Smooth muscle cell of trachea (primary cell): ENCODE results near the gene DDX25. TPM values are rescaled to one million over a fixed set of nuclear protein-coding genes. Genes with fewer than 3 reads are reported as not detected.

ENCODE experiments used
- total RNA-seq: library from RNA; depleted of rRNA; stranded (reverse); fragments of >200 nt; gene quantifications from 2 replicates; pipeline ENCODE4 v1.2.1, GENCODE V29; 2014

Gene DDX25
- total RNA-seq = not detected in 2 replicates

DNA sequence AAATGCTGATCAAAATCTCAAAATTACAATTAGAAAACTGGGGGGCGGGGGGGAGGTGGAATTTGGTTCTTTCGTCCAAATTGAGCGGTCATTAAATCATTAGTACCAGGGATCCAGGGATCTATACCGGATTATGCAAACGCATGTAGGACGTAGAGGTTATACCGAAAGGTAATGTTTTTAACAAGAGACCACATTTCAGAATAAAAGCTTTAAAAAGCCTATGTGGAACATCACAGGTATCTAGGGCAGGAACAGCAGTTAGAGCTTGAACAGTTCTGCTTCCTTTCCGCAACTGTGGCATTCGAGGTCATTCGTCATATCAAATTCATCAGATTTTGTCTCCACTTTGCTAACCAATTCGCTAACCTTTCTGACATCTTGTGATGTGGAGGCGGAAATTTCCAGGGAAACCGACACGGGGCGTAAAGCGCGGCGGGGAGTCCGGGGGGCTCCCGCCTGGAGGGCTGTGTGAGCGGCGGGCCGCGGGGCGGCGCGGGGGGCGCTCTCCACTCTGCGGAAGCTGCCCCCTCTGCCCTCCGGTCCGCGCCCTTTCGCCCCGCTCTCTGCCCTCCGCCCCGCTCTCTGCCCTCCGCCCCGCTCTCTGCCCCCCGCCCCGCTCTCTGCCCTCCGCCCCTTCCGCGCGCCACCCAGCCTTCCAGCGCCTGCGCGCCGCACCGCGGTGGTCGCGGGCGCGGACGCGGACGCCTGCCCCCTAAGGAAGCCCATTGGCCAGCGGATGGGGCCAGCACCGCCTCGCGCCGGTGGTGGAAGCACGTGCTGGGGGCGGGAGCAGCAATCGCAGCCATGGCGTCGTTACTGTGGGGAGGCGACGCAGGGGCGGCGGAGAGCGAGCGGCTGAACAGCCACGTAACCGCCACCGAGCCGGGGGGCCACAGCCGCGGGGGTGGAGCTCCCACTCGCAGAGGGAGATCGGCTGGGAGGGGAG, at the start of gene DDX25:
DDX25 (plus strand) TSS at position 798 of the 949 bp plus-strand sequence; CDS start at position 808, 10 bp downstream.

DNA sequence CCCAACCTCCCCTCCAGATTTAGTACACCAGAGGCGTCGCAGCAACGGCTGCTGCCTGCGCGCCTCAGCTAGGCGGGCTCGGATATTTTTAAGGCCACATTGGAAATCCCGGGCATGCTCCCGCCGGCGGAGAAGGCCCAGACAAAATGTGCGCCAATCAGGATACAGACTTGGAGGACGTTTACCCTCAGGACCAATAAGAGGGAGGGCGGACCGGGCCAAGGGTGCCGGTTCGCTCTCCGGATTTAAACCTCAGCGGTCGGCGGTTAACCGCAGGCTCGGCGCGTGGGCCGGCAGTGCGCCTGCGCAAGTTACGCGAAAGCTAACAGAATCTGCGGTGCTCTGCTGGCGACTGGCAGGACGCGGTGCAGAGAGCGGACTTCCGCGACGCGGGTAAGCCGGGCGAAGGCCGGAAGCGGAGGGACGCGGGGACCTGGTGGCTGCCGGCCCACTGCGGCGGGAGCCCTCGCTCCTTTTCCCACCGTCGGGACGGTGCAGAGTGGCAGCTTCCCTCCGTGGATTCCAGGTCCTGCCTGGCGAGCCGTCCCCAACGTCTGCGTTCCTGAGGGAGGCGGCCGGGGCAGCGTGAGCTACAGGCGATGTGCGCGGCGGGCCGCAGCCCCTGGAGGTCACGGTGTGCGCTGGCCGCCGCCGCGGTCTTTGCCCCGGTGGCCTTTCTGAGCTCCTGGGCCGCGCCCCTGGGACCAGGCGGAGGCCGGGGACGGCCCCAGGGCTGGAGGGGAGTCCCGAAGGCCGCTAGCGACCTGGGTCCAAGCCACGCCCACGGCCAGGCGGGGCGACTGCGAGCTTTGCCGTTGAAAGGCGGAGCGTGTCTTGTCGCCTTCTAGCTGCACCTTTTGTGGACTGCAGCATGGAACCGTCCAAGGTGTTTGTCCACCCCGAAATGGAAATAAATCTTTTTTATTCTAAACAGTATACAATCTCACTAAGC, 16.7 kb upstream of the DDX25 start, which contains the start of gene HYLS1:
HYLS1 (plus strand) TSS at position 296 of the 952 bp plus-strand sequence. CDS start 11,701 bp downstream, outside the sequence.

DNA sequence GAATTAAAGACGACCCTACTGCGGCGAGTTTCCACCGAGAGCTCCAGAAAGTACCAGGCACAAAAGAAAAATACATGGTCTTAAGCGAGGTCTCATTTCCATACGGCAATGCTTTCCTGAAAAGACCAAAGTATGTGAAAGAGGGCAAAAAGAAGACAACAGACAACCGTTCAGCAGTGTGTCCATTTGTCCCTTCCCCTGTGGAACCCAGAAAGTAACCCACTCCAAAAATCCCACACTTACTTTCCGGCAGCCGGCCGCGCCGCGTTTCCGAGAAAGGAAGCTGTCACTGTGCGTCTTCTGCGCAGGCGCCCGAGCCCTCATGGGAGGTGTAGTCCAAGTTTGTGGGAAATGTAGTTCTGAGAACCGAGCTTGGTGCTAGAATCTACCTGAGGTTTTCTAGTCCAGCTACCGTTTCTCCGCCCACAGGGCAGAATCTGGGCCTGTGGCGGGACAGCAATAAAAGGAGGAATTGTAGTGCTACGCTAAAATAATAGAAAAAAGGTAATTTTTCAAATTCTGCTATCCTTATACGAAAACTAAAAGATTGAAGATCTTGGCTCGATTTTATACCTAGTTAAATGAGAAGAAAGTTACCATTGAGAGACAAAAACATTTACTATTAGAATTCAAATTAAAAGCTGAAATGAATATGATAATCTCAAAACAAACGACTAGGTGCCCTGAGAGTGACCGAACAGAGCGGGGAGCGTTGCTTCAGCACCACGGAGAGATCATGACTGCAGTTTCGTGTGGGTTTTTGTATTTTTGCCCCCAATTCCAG, 1.2 kb upstream of the DDX25 start, which contains the start of gene PUS3:
PUS3 (minus strand) TSS at position 280 of the 784 bp plus-strand sequence. CDS start 6,922 bp downstream, outside the sequence.

DNA sequence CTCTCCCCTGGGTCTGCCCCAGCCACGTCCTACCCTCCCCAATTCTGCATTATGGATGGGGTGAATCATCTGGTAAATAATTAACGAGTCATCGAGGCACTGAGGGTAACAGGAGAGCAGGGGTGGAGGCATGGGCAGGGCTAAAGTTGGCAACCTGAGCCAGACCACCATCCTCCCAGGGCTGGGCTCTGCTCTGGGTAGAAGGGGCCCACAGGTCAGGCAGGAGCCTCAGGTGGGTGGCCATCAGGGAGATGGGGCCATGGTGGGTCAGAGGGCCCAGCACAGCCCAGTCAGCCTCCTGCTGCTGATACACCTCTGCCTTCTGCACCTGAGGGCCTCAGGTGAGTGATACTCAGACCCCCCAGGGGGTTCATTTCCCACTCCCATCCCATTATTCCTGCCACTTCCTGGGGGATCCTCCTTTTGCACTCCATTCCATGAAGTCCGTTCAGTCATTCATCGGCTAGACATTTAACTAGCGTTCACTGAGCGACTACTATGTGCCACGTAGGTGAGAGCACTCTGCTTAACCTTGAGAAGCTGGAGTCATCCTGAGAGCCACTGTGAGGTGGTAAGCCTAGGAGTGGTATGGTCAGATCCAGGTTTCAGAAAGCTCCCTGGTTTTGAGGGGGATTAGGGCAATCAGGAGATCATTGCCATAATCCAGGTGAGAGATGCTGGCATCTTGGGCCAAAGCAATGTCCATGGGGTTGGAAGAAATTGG, 41.7 kb downstream of the DDX25 start, which contains the start of gene VSIG10L2:
VSIG10L2 (plus strand) TSS at position 248 of the 724 bp plus-strand sequence; CDS start at position 260, 12 bp downstream.

Other genes with a start within 250 kb of the DDX25 start
- under 0.01 and 0.15 TPM in 2 replicates for gene ACRV1, start 223.7 kb upstream of the DDX25 start, total RNA-seq
- not detected in 2 replicates for gene PATE1, start 158.2 kb upstream of the DDX25 start, total RNA-seq
- gene PATE2, start 125.7 kb upstream of the DDX25 start, total RNA-seq = 0.29 and 0.66 TPM in 2 replicates
- gene PATE3, start 116.4 kb upstream of the DDX25 start, total RNA-seq = not detected in 2 replicates
- gene PATE4, start 71.2 kb upstream of the DDX25 start, total RNA-seq = not detected in 2 replicates
- gene HYLS1, start 16.8 kb upstream of the DDX25 start, total RNA-seq = 2.8 and 10.0 TPM in 2 replicates
- gene PUS3, start 1.3 kb upstream of the DDX25 start, total RNA-seq = 8.6 and 10.9 TPM in 2 replicates
- not detected in 2 replicates for gene VSIG10L2, start 41.5 kb downstream of the DDX25 start, total RNA-seq
- 7.9 and 19.8 TPM in 2 replicates for gene CDON, start 158.4 kb downstream of the DDX25 start, total RNA-seq